Bone marrow (tissue), 2 donors: ENCODE data around the gene ANKMY1.
A peak's percentile ranks its signal among the peaks of the same experiment; 100 is the strongest.

Experiments used
- DNase-seq, 2 donors: peaks; one replicate each; lab custom pipeline; 2025; lab: John Stamatoyannopoulos, UW

ANKMY1 gene

DNA sequence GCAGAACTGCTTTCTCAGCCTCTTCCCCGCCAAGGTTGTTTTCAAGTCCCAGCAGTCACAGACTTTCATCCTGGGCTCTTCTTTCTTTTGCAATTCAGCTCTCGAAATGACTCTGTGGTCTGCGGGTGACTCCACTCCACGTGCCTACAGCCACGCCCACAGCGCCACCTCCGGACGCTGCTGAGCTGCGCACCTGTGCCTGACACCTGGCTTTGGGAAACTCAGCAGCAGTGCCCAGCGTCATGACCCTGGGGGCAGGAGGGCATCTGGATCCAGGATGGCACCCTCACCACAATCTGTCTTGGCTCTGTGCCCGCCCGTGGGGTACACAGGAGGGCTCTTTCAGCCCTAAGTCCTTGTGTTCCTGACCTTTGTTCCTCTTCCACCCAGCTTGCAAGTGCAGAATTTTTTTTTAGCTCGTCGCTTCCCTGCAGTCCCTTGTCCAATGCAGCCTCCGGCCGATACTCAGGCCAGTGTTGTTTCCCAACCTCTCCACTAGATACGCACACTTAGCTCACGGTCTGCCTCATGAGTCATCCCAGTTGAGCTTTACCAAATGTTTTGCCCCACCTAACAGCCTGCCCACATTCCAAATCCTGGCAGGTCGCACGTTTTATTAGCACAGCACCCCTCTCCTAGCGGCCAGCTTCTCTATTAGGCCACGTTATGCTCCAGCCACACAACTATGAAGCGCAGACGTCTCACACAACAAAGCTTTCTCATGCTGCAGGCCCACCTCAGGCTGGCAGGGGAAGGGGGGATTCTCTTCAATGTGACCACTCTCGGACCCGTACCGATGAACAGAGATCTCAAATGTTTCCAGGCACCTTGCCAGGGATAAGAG lies 22.2 kb upstream of the ANKMY1 start:
- peak in 1 of 2 donors; percentile 35 for DNase-seq

DNA sequence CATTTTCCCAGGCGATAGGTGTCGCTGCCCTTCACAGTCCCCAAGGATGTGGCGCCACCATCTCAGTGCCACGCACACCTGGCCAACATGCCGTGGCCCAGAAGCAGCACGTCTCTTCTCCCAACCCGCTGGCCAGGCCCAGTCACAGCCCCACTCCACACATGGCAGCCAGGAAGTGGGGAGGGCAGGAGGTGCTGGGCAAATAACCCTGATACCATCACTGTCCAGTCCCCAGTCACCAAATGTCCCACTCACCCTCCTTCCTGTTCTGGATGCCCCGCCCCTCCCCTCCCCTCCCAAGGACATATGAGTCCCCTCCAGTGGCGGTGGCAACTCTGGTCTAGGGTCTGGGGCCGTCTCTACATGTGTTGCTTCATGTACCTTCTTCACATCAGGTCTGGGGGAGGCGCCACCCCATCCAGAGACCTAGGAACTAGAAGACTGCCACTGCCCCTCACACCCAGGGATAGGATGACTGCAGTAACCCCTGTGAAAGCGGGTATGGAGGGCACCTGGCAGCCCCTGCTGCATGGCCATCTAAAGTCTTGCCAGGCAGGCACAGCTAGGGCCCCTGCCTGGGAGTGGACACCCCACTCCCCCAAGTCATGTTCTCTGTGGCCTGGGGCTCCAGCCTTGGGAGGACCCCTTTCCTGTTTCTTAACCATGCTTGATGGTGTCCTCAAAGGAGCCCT lies 21.4 kb upstream of the ANKMY1 start:
- no peak for DNase-seq

DNA sequence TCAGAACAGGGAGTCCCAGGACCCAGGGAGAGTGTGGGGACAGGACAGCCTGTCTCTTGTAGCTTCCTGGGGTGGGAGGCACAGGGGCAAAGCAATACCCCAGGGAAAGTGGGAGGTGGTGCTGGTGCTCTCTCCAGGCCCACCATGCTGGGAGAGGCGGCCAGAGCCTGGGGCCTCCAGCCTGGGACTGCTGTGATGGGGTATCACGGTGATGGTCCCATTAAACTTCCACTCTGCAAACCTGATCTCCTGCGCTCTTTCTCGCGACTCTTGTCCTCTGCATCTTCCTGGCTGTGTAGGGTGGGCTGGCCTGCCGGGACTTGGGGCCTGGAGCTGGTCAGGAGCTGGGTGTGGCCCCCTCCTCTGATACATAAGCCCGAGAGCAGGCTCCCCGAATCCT lies 20.7 kb upstream of the ANKMY1 start:
- no peak for DNase-seq

DNA sequence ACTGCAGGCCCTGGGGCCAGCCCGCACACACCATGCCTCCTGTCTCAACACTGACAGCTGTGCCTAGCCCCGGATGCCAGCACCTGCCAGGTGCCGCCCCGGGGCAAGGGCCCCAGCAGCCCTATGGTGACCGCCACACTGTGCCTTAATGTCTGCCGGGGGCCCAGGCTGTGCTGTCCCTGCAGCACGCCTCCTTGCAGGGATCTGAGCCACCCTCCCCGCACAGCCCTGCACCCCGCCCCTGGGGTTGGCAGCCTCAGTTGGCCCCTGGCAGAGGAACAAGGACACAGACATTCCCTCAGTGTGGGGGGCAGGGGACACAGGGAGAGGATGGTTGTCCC lies 20.3 kb upstream of the ANKMY1 start:
- DNase-seq = no peak

DNA sequence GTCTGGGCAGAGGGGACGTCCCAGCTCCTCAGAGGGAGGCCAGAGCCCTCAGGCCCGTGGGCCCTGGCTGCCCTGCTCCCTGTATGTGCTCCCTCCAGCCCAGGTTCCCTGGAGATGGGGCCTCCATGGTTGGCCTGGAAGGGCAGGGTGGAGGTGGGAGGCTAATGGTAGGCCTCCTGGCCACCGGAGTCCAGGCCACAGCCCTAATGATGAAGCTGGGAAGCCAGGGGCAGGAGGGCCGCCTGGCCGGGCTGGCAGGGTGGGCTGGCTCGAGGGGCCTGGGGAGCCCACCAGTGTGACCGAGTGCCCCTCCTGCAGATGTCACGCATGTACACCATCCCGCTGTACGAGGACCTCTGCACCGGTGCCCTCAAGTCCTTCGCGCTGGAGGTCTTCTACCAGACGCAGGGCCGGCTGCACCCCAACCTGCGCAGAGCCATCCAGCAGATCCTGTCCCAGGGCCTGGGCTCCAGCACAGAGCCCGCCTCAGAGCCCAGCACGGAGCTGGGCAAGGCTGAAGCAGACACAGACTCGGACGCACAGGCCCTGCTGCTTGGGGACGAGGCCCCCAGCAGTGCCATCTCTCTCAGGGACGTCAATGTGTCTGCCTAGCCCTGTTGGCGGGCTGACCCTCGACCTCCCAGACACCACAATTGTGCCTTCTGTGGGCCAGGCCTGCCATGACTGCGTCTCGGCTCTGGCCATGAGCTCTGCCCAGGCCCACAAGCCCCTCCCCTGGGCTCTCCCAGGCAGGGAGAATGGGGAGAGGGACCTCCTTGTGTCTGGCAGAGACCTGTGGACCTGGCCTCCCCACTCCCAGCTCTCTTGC lies 19.7 kb upstream of the ANKMY1 start:
- DNase-seq = no peak

DNA sequence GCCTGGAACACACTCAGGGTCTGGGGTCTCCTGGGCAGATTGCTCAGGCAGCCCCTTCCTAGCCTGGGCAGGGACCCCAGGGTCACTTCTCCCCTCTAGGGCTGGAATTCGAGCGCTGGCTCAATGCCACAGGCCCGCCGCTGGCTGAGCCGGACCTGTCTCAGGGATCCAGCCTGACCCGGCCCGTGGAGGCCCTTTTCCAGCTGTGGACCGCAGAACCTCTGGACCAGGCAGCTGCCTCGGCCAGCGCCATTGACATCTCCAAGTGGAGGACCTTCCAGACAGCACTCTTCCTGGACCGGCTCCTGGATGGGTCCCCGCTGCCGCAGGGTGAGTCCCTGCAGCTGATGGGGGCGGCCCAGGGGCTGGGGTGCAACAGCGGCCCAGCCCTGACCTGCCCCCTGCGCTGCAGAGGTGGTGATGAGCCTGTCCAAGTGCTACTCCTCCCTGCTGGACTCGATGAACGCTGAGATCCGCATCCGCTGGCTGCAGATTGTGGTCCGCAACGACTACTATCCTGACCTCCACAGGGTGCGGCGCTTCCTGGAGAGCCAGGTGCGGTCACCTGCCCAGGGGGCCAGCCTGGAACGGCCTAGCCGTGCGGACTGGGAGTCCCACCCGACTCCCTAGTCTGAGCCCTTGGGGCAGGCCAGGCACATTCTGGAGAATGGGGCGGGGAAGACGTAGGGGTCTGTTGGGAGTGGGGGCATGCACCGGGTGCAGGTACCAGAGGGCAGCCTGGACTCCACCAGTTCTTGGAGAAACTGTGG lies 18.8 kb upstream of the ANKMY1 start:
- no peak for DNase-seq

DNA sequence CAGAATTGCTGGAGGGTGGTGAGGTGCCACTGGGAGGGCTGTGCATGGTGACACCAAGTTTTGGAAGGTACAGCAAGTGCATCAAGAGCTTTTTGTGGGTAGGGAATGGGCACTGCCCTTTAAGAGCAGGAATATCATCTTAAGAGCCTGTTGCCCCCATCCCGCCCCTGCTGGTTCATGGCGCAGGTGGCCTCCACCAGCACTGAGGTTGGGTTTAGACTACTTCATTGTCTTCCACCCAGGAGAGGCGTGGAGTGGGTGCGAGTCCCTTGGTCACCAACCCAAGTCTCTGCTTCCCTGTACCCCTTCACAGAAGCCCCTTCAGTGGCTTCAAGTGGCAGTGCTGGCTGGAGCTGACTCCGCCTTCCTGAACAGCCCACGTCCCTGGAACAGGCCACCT lies 18.2 kb upstream of the ANKMY1 start:
- no peak for DNase-seq

DNA sequence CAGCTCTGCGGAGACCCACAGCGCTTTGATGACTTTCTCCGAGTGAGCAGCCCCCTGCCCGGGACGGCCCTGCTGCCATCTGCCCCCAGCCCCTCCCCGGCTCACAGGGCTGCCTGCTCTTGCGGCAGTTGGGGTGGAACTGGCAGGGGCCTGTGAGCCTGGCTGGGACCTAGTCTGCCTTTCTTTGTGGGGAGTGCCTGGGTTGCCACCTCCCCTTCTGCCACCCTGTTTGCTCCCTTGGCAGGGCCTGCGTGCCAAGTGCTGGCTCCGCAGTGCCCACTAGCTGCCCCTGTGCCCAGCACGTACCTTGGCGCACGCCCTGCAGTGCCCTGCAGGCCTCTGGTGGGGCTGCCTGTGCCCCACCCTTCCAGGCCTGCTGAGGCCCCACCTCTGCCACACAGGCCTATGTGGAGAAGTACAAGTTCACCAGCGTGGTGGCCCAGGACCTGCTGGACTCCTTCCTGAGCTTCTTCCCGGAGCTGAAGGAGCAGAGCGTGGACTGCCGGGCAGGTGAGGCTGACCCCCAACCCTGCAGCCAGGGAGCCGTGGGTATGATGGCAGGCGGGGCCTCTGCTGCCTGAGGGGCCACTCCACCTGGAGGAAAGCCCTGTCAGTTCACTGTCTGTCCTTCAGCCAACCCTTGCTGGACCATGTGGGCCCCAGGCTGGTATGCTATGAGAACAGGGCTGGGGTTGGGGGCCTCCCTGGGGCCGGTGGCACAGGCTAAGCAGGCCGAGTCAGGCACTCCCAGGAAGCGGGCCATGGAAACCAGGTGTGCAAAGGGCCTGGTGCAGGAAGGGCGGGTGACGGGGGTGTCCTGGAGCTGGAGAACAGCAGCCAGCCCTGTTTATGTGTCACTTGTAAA lies 17.5 kb upstream of the ANKMY1 start:
- DNase-seq = no peak

DNA sequence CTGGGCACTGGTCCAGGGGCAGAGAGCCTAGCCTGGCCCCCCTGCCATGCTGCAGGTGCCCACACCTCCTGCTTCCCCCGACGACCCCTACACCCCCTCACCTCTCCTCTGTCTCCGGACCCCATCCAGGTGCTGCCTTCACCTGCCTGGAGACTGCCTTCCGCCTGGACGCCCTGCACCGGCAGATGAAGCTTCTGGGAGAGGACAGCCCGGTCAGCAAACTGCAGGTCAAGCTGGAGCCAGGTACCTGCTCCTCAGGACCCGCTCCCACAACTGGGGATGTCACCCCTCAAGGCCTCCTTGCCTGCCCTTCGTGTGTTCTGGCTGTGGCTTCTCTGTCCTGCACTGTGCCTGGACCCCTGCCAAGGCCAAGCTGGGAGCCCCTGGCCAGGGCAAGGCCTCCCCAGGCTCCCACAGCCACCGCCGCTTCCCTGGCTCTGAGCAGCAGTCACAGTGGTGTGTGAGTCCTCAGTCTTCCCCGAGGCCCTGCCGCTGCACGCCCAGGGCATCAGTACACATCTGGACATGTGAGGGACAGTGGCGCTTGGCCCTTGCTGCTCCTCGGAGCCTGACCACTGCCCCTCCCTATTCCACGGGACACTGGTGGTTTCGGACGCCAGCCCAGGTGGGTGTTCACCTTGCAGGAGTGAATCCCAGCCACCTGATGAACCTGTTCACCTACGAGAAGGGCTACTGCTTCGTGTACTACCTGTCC lies 16.8 kb upstream of the ANKMY1 start:
- no peak for DNase-seq

DNA sequence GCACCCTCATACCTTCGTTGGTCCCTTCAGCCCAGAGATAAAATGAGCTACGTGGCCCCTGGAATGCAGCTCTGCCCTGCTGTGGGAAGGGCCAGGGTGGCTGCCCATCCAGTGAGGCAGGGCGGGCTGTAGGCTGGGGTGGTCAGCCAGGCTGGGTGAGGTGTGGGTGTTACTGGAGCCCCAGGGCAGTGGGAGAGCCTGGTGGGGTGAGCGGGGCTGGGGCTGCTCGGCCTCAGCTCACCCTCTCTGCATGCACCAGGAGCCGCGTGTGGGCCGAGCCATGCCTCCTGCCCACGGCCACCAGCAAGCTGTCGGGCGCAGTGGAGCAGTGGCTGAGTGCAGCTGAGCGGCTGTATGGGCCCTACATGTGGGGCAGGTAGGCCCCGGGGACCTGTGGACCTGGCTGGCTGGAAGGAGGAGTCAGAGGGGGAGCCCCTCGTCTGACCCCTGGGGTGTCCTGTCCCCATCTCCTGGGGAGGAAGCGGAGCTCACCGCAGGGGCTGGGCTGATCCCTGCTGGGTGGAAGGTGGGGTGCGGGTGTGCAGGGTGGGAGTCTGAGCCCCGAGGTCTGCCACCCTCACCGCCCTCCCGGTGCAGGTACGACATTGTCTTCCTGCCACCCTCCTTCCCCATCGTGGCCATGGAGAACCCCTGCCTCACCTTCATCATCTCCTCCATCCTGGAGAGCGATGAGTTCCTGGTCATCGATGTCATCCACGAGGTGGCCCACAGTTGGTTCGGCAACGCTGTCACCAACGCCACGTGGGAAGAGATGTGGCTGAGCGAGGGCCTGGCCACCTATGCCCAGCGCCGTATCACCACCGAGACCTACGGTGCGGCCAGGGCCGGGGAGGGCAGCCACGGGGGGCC lies 16.0 kb upstream of the ANKMY1 start:
- no peak for DNase-seq

DNA sequence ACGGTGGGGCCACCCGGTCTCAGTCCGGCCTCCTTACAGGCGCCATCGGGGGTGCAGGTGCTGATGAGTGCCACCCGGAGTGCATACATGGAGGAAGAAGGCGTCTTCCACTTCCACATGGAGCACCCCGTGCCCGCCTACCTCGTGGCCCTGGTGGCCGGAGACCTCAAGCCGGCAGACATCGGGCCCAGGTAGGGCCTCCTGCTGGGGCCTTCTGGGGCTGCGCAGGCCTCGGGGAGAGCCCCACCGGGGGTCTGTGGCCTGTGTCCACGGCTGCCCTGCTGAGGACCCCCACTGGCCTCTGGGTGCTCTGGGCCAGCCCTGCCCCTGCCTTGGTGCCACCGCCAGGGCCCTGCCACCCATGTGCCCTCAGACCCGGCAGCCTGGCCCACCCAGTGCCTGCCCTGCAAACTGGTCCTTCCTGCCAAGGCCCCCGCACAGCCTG lies 15.3 kb upstream of the ANKMY1 start:
- no peak for DNase-seq

DNA sequence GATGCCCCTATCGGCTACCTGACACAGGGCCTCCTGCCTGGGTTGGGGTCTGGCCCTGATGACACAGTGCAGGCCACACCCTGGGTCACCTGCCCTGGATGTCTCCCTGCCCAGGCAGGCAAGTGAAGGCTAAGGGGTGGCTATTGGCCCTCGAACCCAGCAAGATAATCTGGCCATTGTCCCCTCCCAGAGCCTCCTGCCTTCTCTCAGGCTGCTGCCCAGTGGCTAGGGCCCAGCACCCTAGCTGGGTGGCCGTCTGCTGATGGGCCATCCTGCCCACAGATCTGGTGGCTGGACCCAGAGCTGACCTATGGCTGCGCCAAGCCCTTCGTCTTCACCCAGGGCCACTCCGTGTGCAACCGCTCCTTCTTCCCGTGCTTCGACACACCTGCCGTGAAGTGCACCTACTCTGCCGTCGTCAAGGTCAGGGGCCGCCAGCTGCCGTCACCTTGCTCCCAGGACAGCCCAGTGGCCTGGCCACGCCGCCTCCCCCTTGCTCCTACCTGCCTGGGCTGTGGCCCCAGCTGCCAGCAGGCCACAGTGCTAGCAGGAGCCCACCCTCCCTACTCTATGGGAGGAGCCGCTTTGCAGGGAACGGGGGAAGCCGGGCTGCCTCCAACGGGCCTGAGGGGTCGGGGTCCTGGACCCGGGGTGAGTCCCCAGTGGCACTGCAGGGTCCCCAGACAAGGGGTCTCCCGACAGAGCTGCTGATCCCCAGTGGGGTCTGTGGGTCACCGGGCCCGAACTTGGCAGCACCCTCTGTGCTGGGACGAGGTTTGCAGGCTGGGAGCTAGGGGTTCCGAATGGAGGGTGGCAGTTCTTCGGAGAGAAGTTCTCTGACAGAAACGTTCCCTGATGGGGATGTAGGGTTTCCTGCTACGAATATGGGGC lies 14.6 kb upstream of the ANKMY1 start:
- no peak for DNase-seq

DNA sequence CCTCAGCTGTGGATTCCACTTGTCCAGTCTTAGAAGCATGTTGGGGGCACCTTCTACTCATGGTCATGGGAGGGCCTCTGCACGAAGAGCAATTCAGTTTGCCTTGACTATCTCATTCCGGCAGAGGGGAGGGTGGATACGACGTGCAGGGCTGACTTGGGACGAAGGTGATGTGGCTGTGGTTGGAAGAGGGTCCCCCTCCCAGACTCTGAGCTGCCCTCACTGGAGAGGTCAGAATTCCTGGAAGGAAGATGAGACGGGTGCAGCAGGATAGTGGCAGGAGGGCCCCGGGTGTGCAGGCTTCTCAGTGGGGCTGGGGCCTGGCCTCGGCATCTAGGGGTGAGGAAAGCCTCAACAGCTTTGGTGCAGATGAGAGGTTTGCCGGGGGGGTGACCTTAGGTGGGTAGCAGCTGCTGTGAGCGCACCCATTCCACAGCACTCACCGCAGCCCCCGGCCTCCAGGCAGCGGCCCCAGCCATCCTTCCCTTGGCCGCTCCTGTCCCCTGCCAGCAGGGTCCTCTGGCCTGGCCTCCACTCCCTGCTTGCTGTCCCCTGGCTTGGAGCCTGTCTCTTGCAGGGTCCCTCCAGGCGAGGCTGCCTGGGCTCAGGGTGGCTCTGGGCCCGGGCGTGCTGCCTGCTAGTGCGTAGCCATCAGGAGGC lies 13.7 kb upstream of the ANKMY1 start:
- DNase-seq = no peak

DNA sequence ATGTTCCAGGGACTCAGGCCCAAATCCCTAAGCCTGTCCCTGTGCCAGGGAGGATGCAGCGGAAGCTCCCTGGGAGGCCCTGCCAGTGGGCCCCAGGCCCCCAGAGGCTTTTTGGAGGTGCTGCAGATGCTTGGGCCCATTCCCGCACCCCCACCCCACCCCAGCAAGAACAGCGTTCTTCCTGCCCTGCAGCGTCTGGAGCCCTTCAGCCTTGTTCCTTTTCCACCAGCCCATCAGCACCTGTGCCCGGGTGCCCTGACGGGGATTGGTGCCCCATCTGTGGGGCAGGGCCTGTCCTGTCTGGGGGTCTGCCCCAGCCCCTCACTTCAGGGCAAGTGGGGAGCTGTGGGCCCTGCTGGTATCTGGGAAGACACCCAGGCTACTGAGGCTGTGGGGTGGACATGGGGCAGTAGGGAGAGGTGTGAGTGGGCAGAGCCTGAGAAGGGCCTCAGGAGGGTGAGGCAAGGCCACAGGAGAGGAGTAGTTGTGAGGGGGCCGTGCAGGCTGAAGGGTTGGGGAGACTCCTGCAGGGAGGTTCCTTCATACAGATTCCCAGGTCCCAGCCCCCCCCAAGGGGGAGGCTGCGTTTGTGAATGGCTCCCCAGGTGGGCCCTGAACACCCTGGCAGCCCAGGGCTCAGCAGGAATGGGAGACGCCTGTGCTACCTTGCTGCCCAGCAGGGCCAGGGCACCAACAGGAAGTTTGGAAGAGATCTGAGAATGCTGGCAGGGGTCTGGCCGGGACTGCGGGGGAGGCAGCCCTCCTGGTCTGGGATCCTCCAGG lies 12.9 kb upstream of the ANKMY1 start:
- no peak for DNase-seq

DNA sequence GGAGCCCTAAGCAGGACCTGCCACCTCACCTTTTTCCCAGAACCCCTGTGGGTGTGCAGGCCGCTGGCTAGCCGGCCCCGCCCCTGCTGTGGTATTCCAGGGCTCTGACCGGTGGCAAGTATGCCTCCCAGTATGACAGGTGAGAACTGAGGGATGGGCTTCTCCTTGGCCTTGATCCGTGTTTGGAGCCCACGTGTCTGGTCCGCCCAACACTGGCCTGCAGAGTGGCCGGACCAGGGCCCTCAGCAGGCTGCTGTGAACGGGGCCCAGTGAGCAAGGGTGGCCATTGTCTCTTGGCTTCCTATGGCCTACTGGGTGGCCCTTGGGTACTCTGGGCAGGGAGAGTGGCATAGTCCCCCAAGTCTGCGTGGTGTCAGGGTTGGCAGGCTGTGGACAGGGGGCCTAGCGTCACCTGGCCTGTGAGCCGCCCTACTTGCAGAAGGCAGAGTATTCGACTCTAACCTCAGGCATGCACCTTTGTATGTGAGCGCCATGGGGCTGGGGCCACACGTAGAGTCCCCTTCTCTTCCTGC lies 12.3 kb upstream of the ANKMY1 start:
- DNase-seq = no peak

DNA sequence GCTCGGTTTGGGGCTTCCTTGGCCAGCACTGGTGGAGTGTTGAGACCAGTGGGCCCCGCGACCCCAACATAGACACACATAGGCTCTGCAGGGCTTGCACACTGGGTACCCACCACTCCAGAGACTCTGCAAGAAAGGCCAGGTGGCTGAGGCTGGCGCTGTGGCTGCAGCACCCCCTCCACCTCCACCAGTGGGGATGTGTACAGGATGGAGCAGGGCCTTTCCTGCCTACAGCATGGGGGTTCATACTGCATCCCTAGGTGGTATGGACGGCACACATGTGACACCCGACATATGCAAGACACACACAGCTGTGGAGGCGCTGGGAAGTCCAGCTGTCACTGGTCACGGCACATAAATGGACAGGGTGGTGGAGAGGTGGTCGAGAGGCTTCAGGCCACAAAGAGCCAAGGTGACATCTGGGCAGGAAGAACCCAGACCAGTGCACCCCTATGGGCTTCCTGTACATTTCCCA lies 11.8 kb upstream of the ANKMY1 start:
- DNase-seq = no peak
